NCI-H2081 (cell line): ENCODE results near the gene GSTM2.

ENCODE experiments used
- DNase-seq, 2 experiments: peaks; one replicate each; lab custom pipeline; 2025; lab: John Stamatoyannopoulos, UW

Gene GSTM2

GRCh38 chr1:109714661-109715372 is 47.0 kb downstream of the GSTM2 start:
- no peak for DNase-seq

- DNase-seq = no peak
These were observed 48.3 kb downstream of the GSTM2 start for GRCh38 chr1:109716121-109716520.

GRCh38 chr1:109716570-109717090 is 48.8 kb downstream of the GSTM2 start:
- no peak for DNase-seq

- no peak for DNase-seq
These were observed 49.9 kb downstream of the GSTM2 start for GRCh38 chr1:109717729-109718128.

- DNase-seq = no peak
These were observed 50.6 kb downstream of the GSTM2 start for GRCh38 chr1:109718495-109718894.

- DNase-seq = no peak
These were observed 51.5 kb downstream of the GSTM2 start for GRCh38 chr1:109719337-109719837.

- no peak for DNase-seq
These were observed 53.2 kb downstream of the GSTM2 start for GRCh38 chr1:109721042-109721441.

GRCh38 chr1:109721971-109722370 is 54.1 kb downstream of the GSTM2 start:
- no peak for DNase-seq

- no peak for DNase-seq
These were observed 55.2 kb downstream of the GSTM2 start for GRCh38 chr1:109722908-109723691.
